MM.1S (cell line): Measurements from ENCODE around the gene TRIM25.

ENCODE experiments used
- DNase-seq: peaks from one replicate; pipeline ENCODE4 v3.0.0-alpha.2; 2015
- H2AFZ ChIP-seq: fragments of 300-600 bp; sonication (generic); 2 replicates; pipeline ENCODE4 v1.6.0; 2016; ENCODE audit warnings: antibody characterized with exemption, low read length
- H3F3A ChIP-seq: fragments of 300-600 bp; sonication (generic); 2 replicates; pipeline ENCODE4 v1.6.1; 2016; ENCODE audit warnings: mild to moderate bottlenecking, antibody characterized with exemption, low read length, moderate library complexity, mixed read lengths; ENCODE audit not compliant: insufficient read depth
- H3K27ac ChIP-seq: fragments of 300-600 bp; sonication (generic); 2 replicates; pipeline ENCODE4 v1.5.1; 2016; ENCODE audit warnings: mild to moderate bottlenecking, low read length
- H3K27me3 ChIP-seq: fragments of 300-600 bp; sonication (generic); replicated peaks from 2 replicates; pipeline ENCODE4 v1.6.0; 2016; ENCODE audit warnings: low read length; ENCODE audit not compliant: insufficient read depth
- H3K36me3 ChIP-seq: fragments of 300-600 bp; sonication (generic); replicated peaks from 2 replicates; pipeline ENCODE4 v1.6.1; 2016; ENCODE audit warnings: mild to moderate bottlenecking, low read length, mixed read lengths; ENCODE audit not compliant: insufficient read depth
- H3K4me1 ChIP-seq: fragments of 300-600 bp; sonication (generic); 2 replicates; pipeline ENCODE4 v1.6.1; 2016; ENCODE audit warnings: low read length, mixed read lengths
- H3K4me2 ChIP-seq: fragments of 300-600 bp; sonication (generic); 2 replicates; pipeline ENCODE4 v1.6.0; 2016; ENCODE audit warnings: low read depth, low read length
- H3K4me3 ChIP-seq: fragments of 300-600 bp; sonication (generic); 2 replicates; pipeline ENCODE4 v1.5.1; 2016; ENCODE audit warnings: low read length, mixed read lengths
- H3K79me2 ChIP-seq: fragments of 300-600 bp; sonication (generic); 2 replicates; pipeline ENCODE4 v1.6.1; 2016; ENCODE audit warnings: mixed run types, low read length, mixed read lengths
- H3K9ac ChIP-seq: fragments of 300-600 bp; sonication (generic); 2 replicates; pipeline ENCODE4 v1.6.1; 2016; ENCODE audit warnings: low read length, mixed read lengths
- H3K9me2 ChIP-seq: fragments of 300-600 bp; sonication (generic); replicated peaks from 2 replicates; pipeline ENCODE4 v1.6.1; 2016; ENCODE audit warnings: mild to moderate bottlenecking, low read length, mixed read lengths; ENCODE audit not compliant: insufficient read depth
- H3K9me3 ChIP-seq: fragments of 300-600 bp; sonication (generic); replicated peaks from 2 replicates; pipeline ENCODE4 v1.6.1; 2016; ENCODE audit warnings: mild to moderate bottlenecking, low read length, mixed read lengths; ENCODE audit not compliant: insufficient read depth
- H4K20me1 ChIP-seq: fragments of 300-600 bp; sonication (generic); 2 replicates; pipeline ENCODE4 v1.6.1; 2016; ENCODE audit warnings: mild to moderate bottlenecking, low read length, moderate library complexity, mixed read lengths; ENCODE audit not compliant: insufficient read depth
- EZH2 ChIP-seq: fragments of 300-600 bp; sonication (generic); optimal IDR thresholded peaks from 2 replicates; pipeline ENCODE3; 2017; ENCODE audit warnings: low read depth, mild to moderate bottlenecking, antibody characterized with exemption, low read length, mixed read lengths
- EZH2phosphoT487 ChIP-seq: fragments of 300-600 bp; sonication (generic); IDR thresholded peaks from 2 replicates; pipeline ENCODE4 v1.6.1; 2018; ENCODE audit warnings: antibody characterized with exemption, low read length
- TF ChIP-seq, protein P1 (sequence below): fragments of 300-600 bp; sonication (generic); IDR thresholded peaks from 2 replicates; pipeline ENCODE4 v1.5.1; 2016; ENCODE audit warnings: antibody characterized with exemption, low read length, mixed read lengths

TRIM25 gene

DNA sequence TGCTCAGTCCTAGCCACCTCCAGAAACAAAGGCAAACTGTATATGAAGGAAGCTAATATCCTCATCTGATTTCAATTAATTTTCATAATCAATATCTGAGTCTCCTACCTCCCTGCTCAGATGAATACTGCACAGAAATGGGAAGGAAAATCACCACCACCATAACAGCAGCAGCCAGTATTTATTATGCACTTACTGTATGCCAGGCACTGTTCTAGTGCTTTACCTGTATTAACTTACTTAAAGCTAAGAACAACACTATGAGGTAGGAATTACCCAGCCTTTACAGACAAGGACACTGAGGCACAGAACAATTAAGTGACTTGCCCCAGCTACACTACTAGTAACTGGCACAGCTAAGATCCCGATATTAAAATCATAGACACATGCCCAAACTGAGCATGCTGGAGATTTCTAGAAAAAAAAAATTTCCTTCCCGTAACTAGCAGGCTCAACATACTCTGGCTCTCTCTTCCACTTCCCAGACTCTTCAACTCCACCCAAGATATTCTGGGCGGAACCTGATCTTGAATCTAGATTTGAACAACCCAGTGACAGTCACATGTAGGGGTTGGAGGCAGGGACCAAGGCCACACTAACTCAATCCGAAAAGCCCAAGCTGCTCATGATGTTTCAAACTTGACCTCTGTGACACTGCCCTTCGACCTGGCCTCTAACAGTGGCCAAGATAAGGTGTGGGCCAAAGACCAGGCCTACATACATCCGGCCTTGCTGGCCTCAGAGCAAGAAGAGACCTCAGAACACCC, 3.9 kb downstream of the TRIM25 start:
- H3K4me3 ChIP-seq, result peak overlapping the region; percentile 52
- H3K9me2 ChIP-seq, result no peaks in the 10 kb centered on the region
- H3K27ac ChIP-seq, result peak overlapping the region; percentile 61; the same call in 1 of the 2 replicates
- peaks cover 31% of the 10 kb centered on the region for H3K4me1 ChIP-seq
- H4K20me1 ChIP-seq, result peaks cover 22% of the 10 kb centered on the region
- no peak overlapping the region for H2AFZ ChIP-seq
- no peaks in the 10 kb centered on the region for H3K27me3 ChIP-seq
- H3K36me3 ChIP-seq, result peaks cover 18% of the 10 kb centered on the region
- H3K79me2 ChIP-seq, result peaks cover 93% of the 10 kb centered on the region
- no peak for TF ChIP-seq EZH2phosphoT487
- TF ChIP-seq EZH2, result no peak
- TF ChIP-seq, protein P1, sequence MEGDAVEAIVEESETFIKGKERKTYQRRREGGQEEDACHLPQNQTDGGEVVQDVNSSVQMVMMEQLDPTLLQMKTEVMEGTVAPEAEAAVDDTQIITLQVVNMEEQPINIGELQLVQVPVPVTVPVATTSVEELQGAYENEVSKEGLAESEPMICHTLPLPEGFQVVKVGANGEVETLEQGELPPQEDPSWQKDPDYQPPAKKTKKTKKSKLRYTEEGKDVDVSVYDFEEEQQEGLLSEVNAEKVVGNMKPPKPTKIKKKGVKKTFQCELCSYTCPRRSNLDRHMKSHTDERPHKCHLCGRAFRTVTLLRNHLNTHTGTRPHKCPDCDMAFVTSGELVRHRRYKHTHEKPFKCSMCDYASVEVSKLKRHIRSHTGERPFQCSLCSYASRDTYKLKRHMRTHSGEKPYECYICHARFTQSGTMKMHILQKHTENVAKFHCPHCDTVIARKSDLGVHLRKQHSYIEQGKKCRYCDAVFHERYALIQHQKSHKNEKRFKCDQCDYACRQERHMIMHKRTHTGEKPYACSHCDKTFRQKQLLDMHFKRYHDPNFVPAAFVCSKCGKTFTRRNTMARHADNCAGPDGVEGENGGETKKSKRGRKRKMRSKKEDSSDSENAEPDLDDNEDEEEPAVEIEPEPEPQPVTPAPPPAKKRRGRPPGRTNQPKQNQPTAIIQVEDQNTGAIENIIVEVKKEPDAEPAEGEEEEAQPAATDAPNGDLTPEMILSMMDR, result no peak
- peak overlapping the region; percentile 53; the same call in 1 of the 2 replicates for H3K9ac ChIP-seq
- peaks cover 39% of the 10 kb centered on the region for H3F3A ChIP-seq
- DNase-seq, result no peak
- H3K9me3 ChIP-seq, result no peaks in the 10 kb centered on the region
- peak overlapping the region; percentile 85 for H3K4me2 ChIP-seq

DNA sequence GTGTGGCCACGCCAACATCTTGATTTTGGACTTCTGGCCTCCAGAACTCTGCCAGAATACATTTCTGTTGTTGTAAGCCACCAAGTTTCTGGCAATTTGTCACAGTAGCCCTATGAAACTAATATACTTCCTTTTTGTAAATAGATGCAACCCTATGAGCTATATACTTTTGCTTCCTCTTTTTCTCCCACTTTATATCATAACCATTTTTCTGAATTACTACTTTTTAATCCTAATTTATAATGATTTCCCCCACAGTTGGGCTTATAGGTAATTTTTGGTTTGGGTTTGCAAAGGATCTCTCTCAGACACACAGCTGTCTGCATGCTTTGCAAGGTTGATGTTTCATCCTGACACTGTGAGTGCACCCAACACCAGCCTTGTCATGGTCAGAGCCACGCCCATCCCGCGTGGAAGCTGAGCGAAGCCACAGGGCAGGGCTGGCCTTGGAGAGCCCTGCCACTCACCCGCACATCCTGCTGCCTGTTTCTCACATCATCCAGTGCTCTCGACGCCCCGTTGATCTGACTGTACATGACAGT, 5.8 kb downstream of the TRIM25 start:
- Histone ChIP-seq H3K27ac (peak overlapping the region; percentile 74; the same call in 1 of the 2 replicates), H2AFZ (no peak overlapping the region), H3K79me2 (peaks cover 99% of the 10 kb centered on the region), H3K36me3 (peaks cover 33% of the 10 kb centered on the region), H3K9ac (peak overlapping the region; percentile 24; the same call in 1 of the 2 replicates), H3K27me3 (no peaks in the 10 kb centered on the region), H3K9me2 (no peaks in the 10 kb centered on the region), H4K20me1 (peaks cover 25% of the 10 kb centered on the region), H3K4me1 (peaks cover 31% of the 10 kb centered on the region), H3K4me3 (no peak overlapping the region), H3K4me2 (peak overlapping the region; percentile 45), H3F3A (peaks cover 39% of the 10 kb centered on the region), H3K9me3 (no peaks in the 10 kb centered on the region)
- DNase-seq, result peak; percentile 65
- TF ChIP-seq EZH2phosphoT487 (no peak), EZH2 (no peak)
- TF ChIP-seq, protein P1, result no peak

DNA sequence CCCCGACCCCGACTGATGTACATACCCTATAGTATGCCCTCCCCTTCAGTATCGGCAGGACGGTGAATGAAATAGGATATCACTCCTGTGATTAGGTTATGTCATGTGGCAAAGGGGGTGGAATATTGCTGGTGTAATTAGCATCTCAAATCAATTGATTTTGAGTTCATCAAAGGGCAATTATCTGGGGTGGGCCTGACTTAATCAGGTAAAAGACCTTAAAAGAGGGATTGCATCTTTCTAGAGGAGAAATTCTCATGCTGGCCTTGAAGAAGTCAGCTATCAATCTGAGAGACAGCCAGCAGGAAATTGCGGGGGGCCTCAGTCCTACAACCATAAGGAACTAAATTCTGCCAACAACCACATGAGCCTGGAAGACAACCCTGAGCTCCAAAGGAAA, 10.3 kb downstream of the TRIM25 start:
- H3K9ac ChIP-seq, result no peak overlapping the region
- H3K4me3 ChIP-seq, result no peak overlapping the region
- H3K9me2 ChIP-seq, result no peaks in the 10 kb centered on the region
- H3K4me2 ChIP-seq, result no peak overlapping the region
- H3F3A ChIP-seq, result peaks cover 14% of the 10 kb centered on the region
- no peak for DNase-seq
- peaks cover 67% of the 10 kb centered on the region for H3K36me3 ChIP-seq
- TF ChIP-seq, protein P1, result no peak
- TF ChIP-seq EZH2phosphoT487 (no peak), EZH2 (no peak)
- H3K4me1 ChIP-seq, result peaks cover 36% of the 10 kb centered on the region
- peaks cover 8% of the 10 kb centered on the region for H4K20me1 ChIP-seq
- H3K9me3 ChIP-seq, result no peaks in the 10 kb centered on the region
- H3K27me3 ChIP-seq, result no peaks in the 10 kb centered on the region
- H2AFZ ChIP-seq, result no peak overlapping the region
- H3K27ac ChIP-seq, result no peak overlapping the region
- H3K79me2 ChIP-seq, result peaks cover 99% of the 10 kb centered on the region
